AG10803 (cell line): ENCODE results near the gene TRIM29.

Source experiments
- DNase-seq: peaks from one replicate; pipeline ENCODE4 v3.0.0; 2010; ENCODE audit warnings: low read depth
- H3K4me3 ChIP-seq: 2 replicates; pipeline ENCODE4 v1.5.1; 2011; ENCODE audit warnings: mild to moderate bottlenecking, low read length, control low read depth
- CTCF ChIP-seq: conservative IDR thresholded peaks from 2 replicates; pipeline ENCODE4 v1.5.1; 2011; ENCODE audit warnings: mild to moderate bottlenecking, low read length, control low read depth, inconsistent platforms

TRIM29 gene

GRCh38 chr11:120170741-120171261 lies 32.9 kb upstream of the TRIM29 start:
- no peak for DNase-seq
- no peak overlapping the region for H3K4me3 ChIP-seq
- TF ChIP-seq CTCF: no peak

GRCh38 chr11:120169981-120170698 lies 32.2 kb upstream of the TRIM29 start:
- DNase-seq: no peak
- TF ChIP-seq CTCF: no peak
- H3K4me3 ChIP-seq: no peak overlapping the region

GRCh38 chr11:120168960-120169681 lies 31.2 kb upstream of the TRIM29 start:
- peak overlapping the region; percentile 59 for H3K4me3 ChIP-seq
- peak; percentile 45 for TF ChIP-seq CTCF
- DNase-seq: peak; percentile 34

- TF ChIP-seq CTCF: no peak
- peak overlapping the region; percentile 59 for H3K4me3 ChIP-seq
- DNase-seq: no peak
Observed at GRCh38 chr11:120168108-120168959, 30.4 kb upstream of the TRIM29 start.

GRCh38 chr11:120167659-120168058 lies 29.7 kb upstream of the TRIM29 start:
- no peak for DNase-seq
- H3K4me3 ChIP-seq: no peak overlapping the region
- no peak for TF ChIP-seq CTCF

GRCh38 chr11:120160436-120160835 lies 22.5 kb upstream of the TRIM29 start:
- no peak for DNase-seq
- TF ChIP-seq CTCF: no peak
- H3K4me3 ChIP-seq: no peak overlapping the region
